OCI-LY7 (cell line): ENCODE results near the gene BAX. TPM values are rescaled to one million over a fixed set of nuclear protein-coding genes. Genes with fewer than 3 reads are reported as not detected.

Experiments used
- BruUV-seq: library from RNA; stranded (reverse); fragments of 400-500 nt; replicated peaks from 2 replicates; lab custom pipeline; 2021; lab: Mats Ljungman, UMichigan
- CTCF ChIA-PET: fragments of 300-600 bp; sonication (Branson Sonifier 250); formaldehyde crosslinking; loops from one replicate; lab custom pipeline; 2022; ENCODE audit warnings: antibody characterized with exemption; ENCODE audit not compliant: unreplicated experiment; lab: Charles Lee
- POLR2A ChIA-PET: fragments of 300-600 bp; sonication (Branson Sonifier 250); formaldehyde crosslinking; loops from one replicate; lab custom pipeline; 2022; ENCODE audit warnings: antibody characterized with exemption; lab: Charles Lee
- DNase-seq: peaks from one replicate; pipeline ENCODE4 v3.0.0-alpha.2; 2015; ENCODE audit warnings: low spot score
- H2AFZ ChIP-seq: fragments of 200-600 bp; sonication (generic), shearing (Covaris generic); 2 replicates; pipeline ENCODE4 v1.6.1; 2014; ENCODE audit warnings: mild to moderate bottlenecking, antibody characterized with exemption, low read length, moderate library complexity
- H3K27ac ChIP-seq: fragments of 200-600 bp; sonication (generic); 2 replicates; pipeline ENCODE4 v1.5.1; 2014; ENCODE audit warnings: mixed run types, low read depth, mild to moderate bottlenecking, moderate library complexity, low read length, inconsistent platforms; ENCODE audit not compliant: poor library complexity, severe bottlenecking
- H3K36me3 ChIP-seq: fragments of 200-600 bp; sonication (generic); 2 replicates; pipeline ENCODE4 v1.6.1; 2014; ENCODE audit warnings: mild to moderate bottlenecking, antibody characterized with exemption, low read length, moderate library complexity, mixed read lengths; ENCODE audit not compliant: insufficient read depth
- H3K4me1 ChIP-seq: fragments of 200-600 bp; sonication (generic); 2 replicates; pipeline ENCODE4 v1.5.1; 2014; ENCODE audit warnings: mild to moderate bottlenecking, low read length; ENCODE audit not compliant: insufficient read depth, poor library complexity, severe bottlenecking
- H3K4me2 ChIP-seq: fragments of 200-600 bp; sonication (generic); 2 replicates; pipeline ENCODE4 v1.6.1; 2014; ENCODE audit warnings: mild to moderate bottlenecking, low read length
- H3K4me3 ChIP-seq: fragments of 200-600 bp; sonication (generic); 2 replicates; pipeline ENCODE4 v1.5.1; 2014; ENCODE audit warnings: mild to moderate bottlenecking, low read depth, low read length; ENCODE audit not compliant: poor library complexity, severe bottlenecking
- H3K79me2 ChIP-seq: fragments of 200-600 bp; sonication (generic); 2 replicates; pipeline ENCODE4 v1.6.1; 2016; ENCODE audit warnings: low read depth, mild to moderate bottlenecking, low read length, moderate library complexity, mixed read lengths; ENCODE audit not compliant: insufficient read depth
- H3K9me2 ChIP-seq: fragments of 200-600 bp; sonication (generic); 2 replicates; pipeline ENCODE4 v1.6.1; 2016; ENCODE audit warnings: mild to moderate bottlenecking, low read length, mixed read lengths; ENCODE audit not compliant: insufficient read depth
- H3K9me3 ChIP-seq: fragments of 200-600 bp; sonication (generic); 2 replicates; pipeline ENCODE4 v1.6.1; 2014; ENCODE audit warnings: mild to moderate bottlenecking, mixed run types, low read length, mixed read lengths
- H4K20me1 ChIP-seq: fragments of 200-600 bp; sonication (generic); 2 replicates; pipeline ENCODE4 v1.6.1; 2014; ENCODE audit warnings: mild to moderate bottlenecking, antibody characterized with exemption, low read length, moderate library complexity, mixed read lengths; ENCODE audit not compliant: insufficient read depth
- CTCF ChIP-seq: fragments of 200-600 bp; sonication (generic); conservative IDR thresholded peaks from 2 replicates; pipeline ENCODE4 v1.5.1; 2014; ENCODE audit warnings: mild to moderate bottlenecking, antibody characterized with exemption, low read length, moderate library complexity, mixed read lengths
- EZH2phosphoT487 ChIP-seq: fragments of 200-600 bp; sonication (generic); IDR thresholded peaks from 2 replicates; pipeline ENCODE4 v1.6.1; 2018; ENCODE audit warnings: low read depth, borderline replicate concordance, mild to moderate bottlenecking, mixed run types, antibody characterized with exemption, low read length, moderate library complexity, mixed read lengths
- intact Hi-C: fragments of 100-400 bp; cut with micrococcal nuclease; formaldehyde crosslinking; loops from one replicate; pipeline ENCODE4 v1.10.0; 2022; ENCODE audit not compliant: unreplicated experiment
- total RNA-seq, 2 experiments: library from RNA; depleted of rRNA in 1 of 2; stranded (reverse); fragments of >200 nt in 1 of 2; shearing (Covaris generic) in 1 of 2; gene quantifications; 2 replicates each; pipeline ENCODE4 v1.2.3, GENCODE V29; 2014 to 2022

BAX gene
- total RNA-seq, 2 experiments from 2014 or later, result 83.9 to 95.2 TPM

GRCh38 chr19:48959341-48960239, 4.9 kb downstream of the BAX start:
- no peak for TF ChIP-seq EZH2phosphoT487
- no peak for TF ChIP-seq CTCF
- H4K20me1 ChIP-seq, result no peaks in the 10 kb centered on the region
- peaks cover 16% of the 10 kb centered on the region; the same call in 1 of the 2 replicates for H3K36me3 ChIP-seq
- CTCF ChIA-PET, result no interaction called here
- no peaks in the 10 kb centered on the region for H3K9me3 ChIP-seq
- no peaks in the 10 kb centered on the region for H3K9me2 ChIP-seq
- H3K79me2 ChIP-seq, result peaks cover 17% of the 10 kb centered on the region; the same call in 1 of the 2 replicates
- no peak overlapping the region for H3K4me3 ChIP-seq
- DNase-seq, result no peak
- no peak overlapping the region for H3K4me2 ChIP-seq
- no peak overlapping the region for H3K27ac ChIP-seq
- peaks cover 40% of the 10 kb centered on the region for H3K4me1 ChIP-seq
- intact Hi-C loops, result no loop called here
- H2AFZ ChIP-seq, result no peak overlapping the region
- POLR2A ChIA-PET, result interaction anchor here (0.6 to 0.7 kb wide), 2 partner anchors 25 to 79 kb away, joined by 4 to 5 read pairs; no protein-coding TSS in a partner anchor
- BruUV-seq, result no TSS peak

- DNase-seq, result no peak
- peaks cover 9% of the 10 kb centered on the region; the same call in 1 of the 2 replicates for H3K79me2 ChIP-seq
- ChIA-PET POLR2A (interaction anchor here (0.6 kb wide), 1 partner anchor 77 kb away, joined by 10 read pairs; no protein-coding TSS in a partner anchor), CTCF (no interaction called here)
- BruUV-seq, result no TSS peak
- H3K4me3 ChIP-seq, result no peak overlapping the region
- H3K4me2 ChIP-seq, result no peak overlapping the region
- H4K20me1 ChIP-seq, result no peaks in the 10 kb centered on the region
- no peak overlapping the region for H3K27ac ChIP-seq
- no peak for TF ChIP-seq CTCF
- TF ChIP-seq EZH2phosphoT487, result no peak
- no peaks in the 10 kb centered on the region for H3K9me3 ChIP-seq
- H2AFZ ChIP-seq, result no peak overlapping the region
- no peaks in the 10 kb centered on the region for H3K9me2 ChIP-seq
- H3K4me1 ChIP-seq, result peaks cover 32% of the 10 kb centered on the region
- intact Hi-C loops, result no loop called here
- H3K36me3 ChIP-seq, result peaks cover 15% of the 10 kb centered on the region
These were observed 6.5 kb downstream of the BAX start for GRCh38 chr19:48961051-48961649.
